Hepatocyte (in vitro differentiated cells): ENCODE results near the gene OSBPL5.

Experiments
- EZH2 ChIP-seq: fragments of 200-600 bp; sonication (generic); IDR thresholded peaks from 2 replicates; pipeline ENCODE4 v1.6.1; 2016; ENCODE audit warnings: antibody characterized with exemption, mild to moderate bottlenecking, borderline replicate concordance
- TF ChIP-seq, protein P1 (sequence below): fragments of 200-600 bp; sonication (generic); IDR thresholded peaks from 2 replicates; pipeline ENCODE4 v1.5.1; 2016; ENCODE audit warnings: antibody characterized with exemption, mild to moderate bottlenecking; ENCODE audit not compliant: poor library complexity

- no peak for TF ChIP-seq EZH2
- TF ChIP-seq, protein P1, sequence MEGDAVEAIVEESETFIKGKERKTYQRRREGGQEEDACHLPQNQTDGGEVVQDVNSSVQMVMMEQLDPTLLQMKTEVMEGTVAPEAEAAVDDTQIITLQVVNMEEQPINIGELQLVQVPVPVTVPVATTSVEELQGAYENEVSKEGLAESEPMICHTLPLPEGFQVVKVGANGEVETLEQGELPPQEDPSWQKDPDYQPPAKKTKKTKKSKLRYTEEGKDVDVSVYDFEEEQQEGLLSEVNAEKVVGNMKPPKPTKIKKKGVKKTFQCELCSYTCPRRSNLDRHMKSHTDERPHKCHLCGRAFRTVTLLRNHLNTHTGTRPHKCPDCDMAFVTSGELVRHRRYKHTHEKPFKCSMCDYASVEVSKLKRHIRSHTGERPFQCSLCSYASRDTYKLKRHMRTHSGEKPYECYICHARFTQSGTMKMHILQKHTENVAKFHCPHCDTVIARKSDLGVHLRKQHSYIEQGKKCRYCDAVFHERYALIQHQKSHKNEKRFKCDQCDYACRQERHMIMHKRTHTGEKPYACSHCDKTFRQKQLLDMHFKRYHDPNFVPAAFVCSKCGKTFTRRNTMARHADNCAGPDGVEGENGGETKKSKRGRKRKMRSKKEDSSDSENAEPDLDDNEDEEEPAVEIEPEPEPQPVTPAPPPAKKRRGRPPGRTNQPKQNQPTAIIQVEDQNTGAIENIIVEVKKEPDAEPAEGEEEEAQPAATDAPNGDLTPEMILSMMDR, result no peak
These were observed 113.0 kb downstream of the OSBPL5 start for GRCh38 chr11:3052109-3052479.
